Mesodermal cell (in vitro differentiated cells): ENCODE data around the gene CHD5.

Experiments used
- H3K27ac ChIP-seq: 2 replicates; pipeline ENCODE4 v1.7.0; 2013; ENCODE audit warnings: mild to moderate bottlenecking, low read depth, low read length, moderate library complexity; ENCODE audit not compliant: severe bottlenecking
- H3K36me3 ChIP-seq: 2 replicates; pipeline ENCODE4 v1.7.1; 2013; ENCODE audit warnings: mild to moderate bottlenecking, low read length, moderate library complexity; ENCODE audit not compliant: control insufficient read depth, insufficient read depth
- H3K4me1 ChIP-seq: one replicate; pipeline ENCODE4 v1.7.1; 2013; ENCODE audit warnings: mild to moderate bottlenecking, low read length; ENCODE audit not compliant: insufficient read depth, control insufficient read depth, poor library complexity, severe bottlenecking
- H3K4me3 ChIP-seq: 2 replicates; pipeline ENCODE4 v1.7.0; 2013; ENCODE audit warnings: low read length, control low read depth, mild to moderate bottlenecking; ENCODE audit not compliant: insufficient read depth, poor library complexity, severe bottlenecking; ENCODE audit errors: extremely low read depth
- H3K9me3 ChIP-seq: 2 replicates; pipeline ENCODE4 v1.7.1; 2013; ENCODE audit warnings: mild to moderate bottlenecking, low read length, moderate library complexity; ENCODE audit not compliant: control insufficient read depth
- WGBS, 2 experiments: methylation state at CpG; one replicate each; pipeline ENCODE4 v1.1.5; 2013; ENCODE audit warnings: missing lambda C conversion rate in 2 of 2; ENCODE audit not compliant: insufficient coverage in 2 of 2; 5-methylcytosine and 5-hydroxymethylcytosine counted together

Gene CHD5

DNA sequence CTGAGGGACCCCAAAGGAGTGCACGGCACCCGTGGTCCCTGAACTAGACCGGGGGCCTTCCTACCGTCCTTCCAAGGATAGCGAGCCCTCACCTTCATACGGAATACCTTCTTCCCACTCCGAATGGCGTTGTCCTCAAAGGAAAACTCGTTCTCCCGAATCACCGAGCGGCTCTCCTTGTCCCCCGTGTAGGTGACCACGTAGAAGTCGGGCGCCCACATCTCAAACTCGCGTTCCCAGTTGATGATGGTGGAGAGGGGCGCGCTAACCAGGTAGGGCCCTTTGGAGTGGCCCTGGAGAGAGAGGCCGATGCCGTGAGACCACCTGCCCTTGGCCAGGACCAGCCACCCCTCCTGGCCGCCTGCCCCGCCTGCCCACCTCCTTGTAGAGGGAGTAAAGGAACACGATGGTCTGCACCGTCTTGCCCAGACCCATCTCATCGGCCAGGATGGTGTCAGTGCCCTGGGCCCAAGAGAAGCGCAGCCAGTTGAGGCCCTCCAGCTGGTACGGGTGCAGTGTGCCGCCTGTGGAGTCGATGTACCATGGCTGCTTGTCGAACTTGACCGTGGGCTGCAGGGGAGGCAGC, 38.0 kb downstream of the CHD5 start:
- WGBS, 2 experiments = 93 to 96% methylated on average over 31 to 33 of the region's 33 CpGs
- no peak overlapping the region for H3K27ac ChIP-seq
- H3K9me3 ChIP-seq = no peaks in the 10 kb centered on the region
- H3K36me3 ChIP-seq = no peaks in the 10 kb centered on the region
- no peaks in the 10 kb centered on the region for H3K4me1 ChIP-seq
- no peak overlapping the region for H3K4me3 ChIP-seq

DNA sequence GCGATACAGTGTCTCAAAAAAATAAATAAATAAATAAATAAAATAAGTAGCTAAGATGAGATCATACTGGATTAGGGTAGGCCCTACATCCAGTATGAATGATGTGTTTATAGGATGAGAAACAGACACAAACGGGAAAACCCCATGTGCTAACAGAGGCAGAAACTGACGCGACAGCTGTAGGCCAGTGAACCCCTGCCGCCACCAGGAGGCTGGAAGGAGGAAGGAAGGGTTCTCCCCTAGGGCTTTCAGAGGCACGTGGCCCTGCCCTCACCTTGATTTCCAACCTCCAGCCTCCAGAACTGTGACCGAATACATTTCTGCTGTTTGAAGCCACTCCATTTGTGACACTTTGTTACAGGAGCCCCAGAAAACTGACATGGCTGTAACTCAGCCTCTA, 38.5 kb downstream of the CHD5 start:
- no peaks in the 10 kb centered on the region for H3K4me1 ChIP-seq
- H3K36me3 ChIP-seq = no peaks in the 10 kb centered on the region
- no peak overlapping the region for H3K4me3 ChIP-seq
- H3K9me3 ChIP-seq = no peaks in the 10 kb centered on the region
- WGBS, 2 experiments = 67 to 86% methylated on average over 2 to 3 of the region's 7 CpGs
- H3K27ac ChIP-seq = no peak overlapping the region

DNA sequence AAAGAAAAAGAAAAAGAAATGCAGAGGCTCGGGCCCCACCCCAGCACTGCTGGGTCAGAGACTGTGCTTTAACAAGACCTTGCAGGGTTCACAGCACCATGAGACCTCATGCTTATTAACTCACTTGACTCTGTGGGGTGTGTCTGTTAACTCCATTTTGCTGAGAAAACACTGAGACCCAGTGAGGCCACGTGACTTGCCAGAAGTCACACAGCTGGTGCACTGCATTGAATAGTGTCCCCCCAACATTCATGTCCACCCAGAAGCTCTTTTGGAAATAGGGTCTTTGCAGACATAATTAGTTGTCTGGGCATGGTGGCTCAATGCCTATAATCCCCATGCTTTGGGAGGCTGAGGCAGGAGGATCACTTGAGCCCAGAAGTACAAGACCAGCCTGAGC, 39.7 kb downstream of the CHD5 start:
- no peaks in the 10 kb centered on the region for H3K36me3 ChIP-seq
- H3K4me3 ChIP-seq = no peak overlapping the region
- H3K27ac ChIP-seq = no peak overlapping the region
- no peaks in the 10 kb centered on the region for H3K9me3 ChIP-seq
- H3K4me1 ChIP-seq = no peaks in the 10 kb centered on the region
- WGBS, 2 experiments = 78 to 90% methylated on average over 1 to 2 of the region's 2 CpGs

DNA sequence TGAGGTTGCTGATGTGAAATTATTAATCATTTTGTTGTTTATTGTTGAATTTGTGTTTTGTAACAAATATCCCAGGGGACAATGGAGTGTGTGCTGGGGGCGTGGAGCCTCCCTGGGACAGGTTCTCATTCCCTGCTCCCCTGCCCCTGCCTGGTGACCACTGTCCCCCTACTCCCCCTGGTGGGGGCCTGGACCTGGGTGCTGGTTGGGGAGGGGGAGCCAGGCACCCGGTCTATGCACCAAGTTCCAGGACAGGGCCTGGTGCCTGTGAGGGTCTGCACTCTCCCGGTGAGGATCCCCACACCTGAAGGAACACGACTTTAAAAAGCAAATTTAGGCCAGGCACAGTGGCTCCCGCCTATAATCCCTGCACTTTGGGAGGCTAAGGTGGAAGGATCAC, 42.4 kb downstream of the CHD5 start:
- H3K9me3 ChIP-seq = no peaks in the 10 kb centered on the region
- WGBS, 2 experiments = 71 to 85% methylated on average over 3 to 4 of the region's 5 CpGs
- no peak overlapping the region for H3K4me3 ChIP-seq
- no peak overlapping the region for H3K27ac ChIP-seq
- no peaks in the 10 kb centered on the region for H3K4me1 ChIP-seq
- H3K36me3 ChIP-seq = no peaks in the 10 kb centered on the region

DNA sequence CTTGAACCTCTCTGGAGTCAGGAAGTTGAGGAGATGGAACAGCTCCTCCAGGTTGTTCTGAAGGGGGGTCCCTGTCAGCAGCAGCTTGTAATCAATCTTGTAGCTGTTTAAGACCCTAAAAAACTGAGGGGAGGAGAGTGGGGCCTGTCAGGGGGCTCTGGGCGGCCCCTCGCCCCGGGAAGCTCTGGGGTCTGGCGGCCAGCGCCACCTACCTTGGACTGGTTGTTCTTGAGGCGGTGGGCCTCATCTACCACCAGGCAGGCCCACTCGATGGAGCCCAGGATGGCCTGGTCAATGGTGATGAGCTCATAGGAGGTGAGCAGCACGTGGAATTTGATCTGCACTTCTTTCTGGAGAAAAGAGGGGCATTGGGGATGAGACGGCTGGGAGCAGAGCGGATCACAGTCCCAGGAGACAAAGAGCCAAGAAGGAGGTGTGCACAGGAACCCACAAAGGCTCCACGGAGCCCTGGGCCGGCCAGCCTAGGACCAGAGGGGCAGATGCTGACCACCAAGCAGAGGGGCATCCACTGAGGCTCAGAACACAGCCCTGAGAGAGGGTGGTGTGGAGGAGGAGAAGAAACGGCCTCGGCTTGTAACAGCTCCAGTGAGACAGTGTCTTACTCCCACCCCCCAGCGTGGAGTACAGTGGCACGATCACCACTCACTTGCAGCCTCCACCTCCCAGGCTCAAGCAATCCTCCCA, 43.5 kb downstream of the CHD5 start:
- H3K4me1 ChIP-seq = no peaks in the 10 kb centered on the region
- no peaks in the 10 kb centered on the region for H3K36me3 ChIP-seq
- 92 to 93% methylated on average over 13 to 14 of the region's 16 CpGs for WGBS, 2 experiments
- H3K9me3 ChIP-seq = no peaks in the 10 kb centered on the region
- H3K4me3 ChIP-seq = no peak overlapping the region
- no peak overlapping the region for H3K27ac ChIP-seq

DNA sequence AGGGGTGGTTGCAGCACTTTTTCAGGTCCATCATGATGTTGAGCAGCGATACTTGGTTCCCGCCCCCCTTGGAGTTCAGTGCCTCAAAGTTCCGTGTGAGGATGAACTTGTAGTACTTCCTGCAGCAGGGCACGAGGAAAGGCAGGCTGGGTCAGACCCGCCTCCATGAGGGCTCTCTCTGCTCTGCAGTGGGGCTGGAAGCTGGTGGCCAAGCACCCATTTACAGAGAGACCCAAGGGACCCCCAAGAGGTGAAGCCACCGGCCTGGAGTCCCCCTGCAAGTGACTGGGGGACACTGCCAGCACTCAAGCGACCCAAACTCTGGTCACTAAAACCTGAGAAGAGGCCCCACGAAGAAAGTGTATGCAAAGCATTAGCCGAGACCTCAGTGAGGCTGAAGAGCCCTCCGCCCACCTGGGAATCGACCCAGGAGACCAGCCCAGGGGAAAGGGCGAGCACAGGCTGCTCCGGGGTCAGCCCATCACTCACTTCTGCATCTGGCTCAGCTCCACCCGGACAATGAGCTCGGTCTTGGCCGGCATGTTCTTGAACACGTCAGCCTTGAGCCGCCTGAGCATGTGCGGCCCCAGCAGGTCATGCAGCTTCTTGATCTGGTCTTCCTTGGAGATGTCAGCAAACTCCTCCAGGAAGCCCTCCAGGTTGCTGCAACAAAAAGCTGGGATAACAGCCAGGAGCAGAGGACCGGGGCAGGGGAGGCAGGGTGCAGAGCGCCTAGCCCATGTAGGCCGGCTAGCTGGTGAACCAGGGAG, 45.2 kb downstream of the CHD5 start:
- H3K9me3 ChIP-seq = no peaks in the 10 kb centered on the region
- no peaks in the 10 kb centered on the region for H3K4me1 ChIP-seq
- no peak overlapping the region for H3K27ac ChIP-seq
- no peaks in the 10 kb centered on the region for H3K36me3 ChIP-seq
- WGBS, 2 experiments = 89 to 95% methylated on average over 22 of the region's 22 CpGs
- no peak overlapping the region for H3K4me3 ChIP-seq

DNA sequence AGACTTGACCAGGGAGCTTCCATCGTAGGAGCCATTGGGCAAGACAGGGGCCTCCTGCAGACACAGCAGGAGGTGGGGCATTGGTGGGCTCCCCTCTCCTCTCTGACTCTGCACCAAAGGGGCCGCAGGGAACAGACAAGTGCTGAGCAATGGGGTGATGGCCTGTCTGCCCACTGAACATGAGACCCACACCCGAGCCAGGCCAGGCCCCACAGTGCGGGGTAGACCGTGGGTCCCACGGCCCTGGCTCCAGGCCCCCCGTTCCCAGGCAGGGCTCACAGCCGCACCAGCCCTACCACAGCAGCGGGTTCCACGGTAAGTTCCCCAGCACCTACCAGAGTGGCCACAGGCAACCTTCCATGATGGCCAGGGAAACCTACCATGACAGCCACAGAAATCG, 45.9 kb downstream of the CHD5 start:
- Histone ChIP-seq H3K4me1 (no peaks in the 10 kb centered on the region), H3K9me3 (no peaks in the 10 kb centered on the region), H3K27ac (no peak overlapping the region), H3K36me3 (no peaks in the 10 kb centered on the region), H3K4me3 (no peak overlapping the region)
- 90 to 92% methylated on average over 9 to 11 of the region's 11 CpGs for WGBS, 2 experiments

DNA sequence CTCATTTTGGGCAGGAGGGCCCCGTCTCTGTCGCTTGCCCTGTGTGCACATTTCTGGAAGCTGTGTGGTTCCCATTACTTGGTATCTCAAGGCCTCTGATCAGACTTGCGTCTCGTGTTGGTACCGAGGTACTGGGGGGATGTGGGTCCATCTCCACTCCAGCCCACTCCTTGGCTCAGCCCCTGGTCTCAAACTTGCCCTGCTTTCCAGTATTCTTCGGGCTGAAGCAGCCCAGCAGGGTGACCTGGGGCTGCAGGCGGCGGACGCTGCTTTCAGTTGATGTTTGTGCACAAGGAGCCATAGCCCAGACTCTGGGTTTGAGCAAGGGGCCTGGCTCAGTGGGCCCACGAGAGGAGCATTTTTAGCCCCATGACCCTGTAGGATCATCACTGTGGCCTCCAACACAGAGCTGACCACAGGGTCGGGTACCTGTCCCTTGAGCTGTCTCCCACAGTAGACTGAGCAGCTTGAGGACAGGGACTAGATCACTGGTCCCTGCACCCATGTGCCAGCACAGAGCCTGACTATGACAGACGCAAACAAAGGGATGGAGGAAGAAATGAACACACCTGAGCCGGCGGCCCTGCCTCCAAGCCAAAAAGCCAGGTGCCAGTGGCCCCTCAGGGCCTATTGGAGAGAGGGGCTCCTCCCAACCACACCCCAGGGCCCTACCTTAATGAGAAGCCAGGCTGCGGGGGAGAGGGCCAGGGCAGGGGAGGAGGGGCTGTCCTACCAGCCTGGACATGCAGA, 46.8 kb downstream of the CHD5 start:
- Histone ChIP-seq H3K4me3 (no peak overlapping the region), H3K36me3 (no peaks in the 10 kb centered on the region), H3K4me1 (no peaks in the 10 kb centered on the region), H3K27ac (no peak overlapping the region), H3K9me3 (no peaks in the 10 kb centered on the region)
- WGBS, 2 experiments = 87 to 88% methylated on average over 12 to 14 of the region's 15 CpGs

DNA sequence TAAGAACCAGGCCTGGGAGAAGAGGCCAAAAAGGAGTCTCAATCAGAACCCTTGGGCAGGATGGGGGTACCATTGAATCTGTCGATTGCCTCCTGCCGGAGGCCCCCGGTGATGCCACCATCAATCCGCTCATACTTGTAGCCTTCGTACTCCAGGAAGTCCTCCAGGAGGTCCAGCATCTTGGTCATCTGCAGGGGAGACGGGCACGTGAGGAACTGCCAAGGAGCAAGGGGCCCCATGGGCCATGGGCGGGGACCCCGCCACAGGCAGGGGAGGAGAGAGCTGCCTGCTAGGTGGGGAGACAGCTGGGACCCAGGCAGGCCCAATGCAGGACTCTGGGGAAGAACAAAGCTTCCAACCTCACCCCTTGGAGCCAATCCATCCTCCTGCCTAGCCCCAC, 48.6 kb downstream of the CHD5 start:
- H3K4me1 ChIP-seq = no peaks in the 10 kb centered on the region
- H3K9me3 ChIP-seq = no peaks in the 10 kb centered on the region
- H3K27ac ChIP-seq = no peak overlapping the region
- 91 to 95% methylated on average over 9 of the region's 9 CpGs for WGBS, 2 experiments
- H3K36me3 ChIP-seq = no peaks in the 10 kb centered on the region
- H3K4me3 ChIP-seq = no peak overlapping the region

DNA sequence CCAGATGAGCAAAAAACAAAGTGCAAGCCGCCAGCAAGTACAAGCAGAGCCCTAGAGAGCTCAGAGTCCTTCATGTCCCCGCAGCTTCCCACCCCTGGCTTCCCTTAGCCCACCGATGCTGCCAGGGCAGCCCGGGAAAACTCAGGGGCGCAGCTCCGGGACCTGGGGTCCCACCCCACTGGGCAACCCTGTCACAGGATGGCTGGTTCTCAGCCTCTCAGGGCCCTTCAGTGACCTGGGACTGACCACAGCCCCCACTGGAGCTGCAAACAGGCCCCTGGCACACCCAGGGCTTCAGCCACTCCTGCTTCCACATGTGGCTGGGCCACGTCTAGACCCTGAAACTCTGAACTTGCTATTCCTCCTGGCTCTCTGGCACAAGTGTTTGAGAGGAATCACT, 49.5 kb downstream of the CHD5 start:
- H3K36me3 ChIP-seq = no peaks in the 10 kb centered on the region
- WGBS, 2 experiments = 88 to 94% methylated on average over 4 to 7 of the region's 7 CpGs
- no peaks in the 10 kb centered on the region for H3K4me1 ChIP-seq
- no peaks in the 10 kb centered on the region for H3K9me3 ChIP-seq
- no peak overlapping the region for H3K4me3 ChIP-seq
- no peak overlapping the region for H3K27ac ChIP-seq
